NCI-H82 (cell line): ENCODE results near the gene PRAF2.

Experiments
- DNase-seq: peaks from one replicate; lab custom pipeline; 2025; lab: John Stamatoyannopoulos, UW

PRAF2 gene

DNA sequence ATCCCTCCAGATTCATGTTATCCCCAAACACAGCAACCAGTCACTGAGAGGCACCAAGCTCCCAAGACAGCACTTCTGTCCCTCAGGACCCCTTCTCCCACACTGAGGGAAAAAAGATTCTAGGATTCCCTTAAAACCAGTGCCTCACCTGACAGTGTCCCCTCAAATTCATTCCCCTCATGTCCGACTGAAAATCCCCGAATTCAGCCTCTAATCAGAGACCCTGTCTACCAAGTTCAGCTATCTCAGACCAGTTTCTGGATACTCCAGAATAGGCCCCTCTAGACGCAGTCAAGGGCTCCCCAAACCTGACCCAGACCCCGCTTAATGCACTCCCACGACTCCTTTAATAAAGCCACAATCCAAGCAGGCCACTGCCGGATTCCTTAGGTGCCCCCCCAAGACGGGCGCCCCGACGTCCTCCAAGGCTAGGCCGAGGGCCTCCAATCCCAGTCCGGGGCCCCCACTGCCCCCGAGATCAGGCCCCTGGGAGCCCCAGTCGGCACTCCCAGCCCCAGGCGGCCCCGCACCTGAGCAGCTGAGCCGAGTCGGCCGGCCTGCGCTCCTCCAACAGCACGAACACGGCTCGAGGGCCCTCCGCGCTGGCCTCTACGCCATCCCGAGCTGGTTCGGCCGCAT is 31.1 kb downstream of the PRAF2 start:
- DNase-seq: no peak

DNA sequence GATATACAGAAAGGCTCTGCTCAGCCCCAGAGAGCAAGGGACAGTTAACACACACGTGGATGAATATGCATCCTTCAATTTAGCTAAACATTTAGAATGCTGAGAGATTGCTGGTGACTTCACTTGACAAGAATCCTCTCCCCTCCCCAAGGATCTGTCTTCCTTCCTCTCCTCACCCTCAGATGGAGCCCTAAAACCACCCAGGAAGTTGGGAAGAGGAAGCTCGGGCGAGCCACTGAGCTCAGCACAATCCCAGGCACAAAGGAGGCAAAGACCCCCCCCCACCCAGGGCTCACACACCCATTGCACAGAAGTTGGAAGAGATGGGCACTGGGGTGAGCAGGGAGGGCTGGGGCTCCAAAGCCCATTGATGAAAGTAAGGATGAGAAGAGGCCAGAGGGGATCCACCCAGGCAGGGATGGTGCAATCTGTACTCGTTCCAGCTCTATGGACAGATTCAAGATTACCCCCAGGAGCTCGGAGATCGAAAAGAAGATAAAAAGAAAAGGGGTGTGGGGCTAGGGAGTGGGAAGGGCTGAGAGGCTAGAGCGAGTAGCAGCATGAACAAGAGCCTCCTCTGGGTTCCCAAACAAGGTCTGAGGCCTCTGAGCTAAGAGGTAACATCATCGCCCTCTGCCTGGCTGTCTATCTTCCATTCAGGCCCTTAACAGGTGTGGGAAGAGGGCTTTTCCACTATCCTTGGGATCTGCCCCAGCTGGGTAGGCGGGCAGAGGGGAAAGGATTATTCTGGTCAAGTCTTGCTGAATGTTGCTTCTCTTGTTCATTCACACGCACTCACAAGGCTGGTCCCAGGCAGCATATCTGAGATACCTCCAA is 31.8 kb downstream of the PRAF2 start:
- peak; percentile 79 for DNase-seq

GRCh38 chrX:49040376-49040955 is 33.3 kb downstream of the PRAF2 start:
- no peak for DNase-seq

- DNase-seq: peak; percentile 96
These were observed 34.0 kb downstream of the PRAF2 start for GRCh38 chrX:49039598-49040375.

DNA sequence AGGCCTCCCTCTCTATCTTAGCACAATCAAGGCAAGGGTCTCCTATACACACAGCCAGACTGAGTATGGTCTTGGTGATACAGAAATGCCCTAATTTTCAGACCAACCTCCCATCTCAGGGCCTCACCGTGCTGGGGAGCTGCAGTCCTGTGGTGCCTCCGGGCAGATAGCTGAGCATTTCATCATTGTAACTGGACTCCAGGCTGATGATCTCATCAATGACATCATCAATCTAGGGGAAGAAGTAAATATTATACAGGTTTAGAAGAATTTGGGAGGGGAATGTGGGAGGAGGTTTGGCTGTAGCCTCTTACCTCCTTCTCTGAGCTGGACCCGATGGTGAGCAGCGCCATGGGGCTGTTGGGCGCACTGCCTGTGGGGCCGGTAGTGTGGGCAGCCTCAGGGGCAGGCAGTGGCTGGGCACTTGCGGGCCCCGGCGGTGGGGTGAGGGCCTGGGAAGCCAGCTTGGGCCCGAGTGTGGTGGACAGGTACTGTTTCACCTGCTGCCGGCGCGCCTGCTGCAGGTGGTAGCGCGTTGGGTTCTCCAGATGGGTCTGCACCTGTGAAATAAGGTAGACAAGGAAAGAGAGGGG is 35.8 kb downstream of the PRAF2 start:
- DNase-seq: no peak

DNA sequence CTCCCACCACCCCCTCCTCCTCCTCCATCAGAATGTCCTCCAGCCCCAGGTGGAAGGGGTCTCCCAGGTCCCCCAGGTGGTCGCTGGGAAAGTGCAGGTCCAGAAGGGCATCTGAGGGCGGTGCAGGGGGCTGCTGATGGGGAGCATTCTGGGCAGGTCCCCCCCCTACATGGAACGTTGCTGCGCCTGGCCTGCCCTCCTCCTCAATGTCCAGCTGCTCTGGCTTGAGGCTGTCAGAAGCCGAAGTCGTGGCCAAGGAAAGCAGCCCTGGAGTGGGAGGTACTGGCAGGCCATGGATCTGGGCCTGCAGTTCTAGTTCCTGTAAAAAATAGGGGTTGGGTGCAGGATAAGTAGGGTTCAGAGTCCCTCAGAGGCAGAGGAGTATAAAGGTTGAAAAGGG is 43.5 kb downstream of the PRAF2 start:
- DNase-seq: no peak

DNA sequence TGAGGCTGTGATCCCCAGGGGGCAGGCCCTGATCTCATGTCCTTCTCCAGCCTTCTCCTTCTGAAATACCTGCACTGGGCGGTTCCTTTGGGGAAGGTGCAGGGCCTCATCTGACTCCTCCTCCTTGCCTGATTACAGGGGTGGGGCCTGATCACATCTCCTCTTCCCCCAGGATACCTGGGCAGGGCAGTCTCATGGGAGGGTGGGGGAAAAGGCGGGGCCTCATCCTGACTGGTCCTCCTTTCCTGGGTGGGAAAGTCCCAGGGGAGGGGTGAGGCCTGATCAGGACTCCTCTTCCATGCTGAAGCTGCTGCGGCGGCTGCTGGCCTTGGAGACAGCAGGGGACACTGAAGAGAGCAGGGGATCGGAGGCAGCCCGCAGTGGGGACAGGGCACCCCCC is 43.9 kb downstream of the PRAF2 start:
- DNase-seq: no peak
